HEK293 (cell line): ENCODE data around the gene THAP4.

Experiments
- ZNF121 ChIP-seq: fragments of 450-650 bp; formaldehyde crosslinking; IDR thresholded peaks from 2 replicates; pipeline ENCODE4 v1.5.1; 2016; ENCODE audit warnings: missing biosample characterization, missing genetic modification characterization
- ZNF19 ChIP-seq: fragments of 450-650 bp; formaldehyde crosslinking; IDR thresholded peaks from 2 replicates; pipeline ENCODE4; 2016; ENCODE audit warnings: missing biosample characterization, missing genetic modification characterization, low read depth
- ZNF639 ChIP-seq: fragments of 450-650 bp; formaldehyde crosslinking; IDR thresholded peaks from 2 replicates; pipeline ENCODE4 v1.5.1; 2016; ENCODE audit warnings: missing biosample characterization, missing genetic modification characterization
- TF ChIP-seq, protein P1 (sequence below): fragments of 450-650 bp; formaldehyde crosslinking; IDR thresholded peaks from 2 replicates; pipeline ENCODE4 v1.5.1; 2016; ENCODE audit warnings: missing biosample characterization, missing genetic modification characterization

GRCh38 chr2:241608881-241609280, 28.1 kb downstream of the THAP4 start:
- no peak for TF ChIP-seq ZNF19
- TF ChIP-seq ZNF121 (tag by site-specific recombination) = no peak
- TF ChIP-seq, protein P1, sequence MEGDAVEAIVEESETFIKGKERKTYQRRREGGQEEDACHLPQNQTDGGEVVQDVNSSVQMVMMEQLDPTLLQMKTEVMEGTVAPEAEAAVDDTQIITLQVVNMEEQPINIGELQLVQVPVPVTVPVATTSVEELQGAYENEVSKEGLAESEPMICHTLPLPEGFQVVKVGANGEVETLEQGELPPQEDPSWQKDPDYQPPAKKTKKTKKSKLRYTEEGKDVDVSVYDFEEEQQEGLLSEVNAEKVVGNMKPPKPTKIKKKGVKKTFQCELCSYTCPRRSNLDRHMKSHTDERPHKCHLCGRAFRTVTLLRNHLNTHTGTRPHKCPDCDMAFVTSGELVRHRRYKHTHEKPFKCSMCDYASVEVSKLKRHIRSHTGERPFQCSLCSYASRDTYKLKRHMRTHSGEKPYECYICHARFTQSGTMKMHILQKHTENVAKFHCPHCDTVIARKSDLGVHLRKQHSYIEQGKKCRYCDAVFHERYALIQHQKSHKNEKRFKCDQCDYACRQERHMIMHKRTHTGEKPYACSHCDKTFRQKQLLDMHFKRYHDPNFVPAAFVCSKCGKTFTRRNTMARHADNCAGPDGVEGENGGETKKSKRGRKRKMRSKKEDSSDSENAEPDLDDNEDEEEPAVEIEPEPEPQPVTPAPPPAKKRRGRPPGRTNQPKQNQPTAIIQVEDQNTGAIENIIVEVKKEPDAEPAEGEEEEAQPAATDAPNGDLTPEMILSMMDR (tag by site-specific recombination) = no peak
- TF ChIP-seq ZNF639 (tag by site-specific recombination) = no peak
